GM19463 (cell line): Measurements from ENCODE around the gene TNFAIP8.

ENCODE experiments used
- ATAC-seq: cut with Tn5 transposase; IDR thresholded peaks from one replicate; pipeline ENCODE4 v1.9.1; 2021; ENCODE audit warnings: mild to moderate bottlenecking, moderate library complexity; ENCODE audit not compliant: unreplicated experiment

Gene TNFAIP8

DNA sequence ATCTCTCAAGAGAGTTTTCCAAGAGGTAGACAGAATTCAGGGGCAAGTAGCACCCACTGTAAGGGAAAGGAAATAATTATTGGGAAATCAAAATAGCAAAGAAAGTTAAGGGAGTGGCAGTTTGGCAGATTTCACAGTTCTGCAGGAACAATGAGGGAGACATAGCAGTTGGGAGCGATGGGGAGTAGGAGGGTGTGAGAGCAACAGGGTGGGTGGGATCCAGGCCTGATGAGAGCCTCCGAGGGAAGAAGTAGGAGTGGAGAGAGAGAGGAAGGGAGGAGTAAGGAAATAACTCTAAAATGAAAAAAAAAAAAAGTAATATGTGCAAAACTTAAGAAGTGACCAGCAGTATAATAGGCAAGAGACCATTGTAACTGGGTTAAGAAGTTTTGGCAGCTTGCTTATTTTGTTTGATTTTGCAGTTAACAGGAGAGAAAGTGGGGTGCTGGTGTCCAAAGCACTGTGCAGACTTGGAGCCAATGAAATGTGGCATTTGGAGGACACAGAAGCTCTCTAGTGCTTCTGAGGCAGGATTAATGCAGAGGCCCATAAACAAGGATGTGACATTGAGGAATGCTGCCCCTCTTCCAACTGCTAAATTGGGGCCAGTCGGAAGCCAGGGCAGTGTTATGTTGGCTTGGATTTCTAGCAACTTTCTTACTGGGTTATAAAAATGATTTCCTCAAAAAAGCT, 10.2 kb downstream of the TNFAIP8 start:
- no peak for ATAC-seq

DNA sequence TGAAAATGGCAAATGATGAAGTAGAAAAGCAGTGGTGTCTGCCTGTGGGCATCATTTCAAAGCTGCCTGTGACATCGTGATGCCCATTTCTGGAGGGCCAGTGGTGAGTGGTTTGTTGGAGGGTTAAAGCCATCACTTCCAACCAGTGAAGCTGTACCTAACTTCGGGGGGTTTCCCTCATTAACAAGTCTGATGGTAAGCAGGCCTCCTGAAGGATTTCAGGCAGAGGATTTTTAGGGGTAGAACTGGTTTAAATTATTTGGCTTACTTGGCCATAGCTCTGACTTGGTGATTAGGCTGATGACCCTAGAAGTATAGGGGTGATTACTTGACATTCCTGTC, 10.7 kb downstream of the TNFAIP8 start:
- peak; percentile 34 for ATAC-seq

GRCh38 chr5:119367502-119368237, 11.9 kb downstream of the TNFAIP8 start:
- ATAC-seq: peak; percentile 71

DNA sequence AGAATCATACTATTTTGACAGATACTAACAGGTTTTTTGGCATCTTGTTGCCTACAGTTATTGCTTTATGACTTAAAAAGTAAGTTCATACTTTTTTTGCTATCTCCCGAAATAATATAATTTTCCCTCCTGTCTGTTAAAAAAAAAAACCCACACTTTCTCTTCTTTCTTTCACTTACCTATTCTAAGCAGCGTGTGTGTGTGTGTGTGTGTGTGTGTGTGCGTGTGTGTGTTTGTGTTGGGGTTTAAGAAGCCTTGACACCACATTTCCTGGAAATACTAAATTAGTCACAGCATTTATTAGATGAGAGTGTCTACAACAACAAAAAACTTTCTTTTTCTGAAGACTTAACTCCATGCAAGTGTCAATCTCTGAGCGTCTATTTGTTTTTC, 12.4 kb downstream of the TNFAIP8 start:
- ATAC-seq: no peak

DNA sequence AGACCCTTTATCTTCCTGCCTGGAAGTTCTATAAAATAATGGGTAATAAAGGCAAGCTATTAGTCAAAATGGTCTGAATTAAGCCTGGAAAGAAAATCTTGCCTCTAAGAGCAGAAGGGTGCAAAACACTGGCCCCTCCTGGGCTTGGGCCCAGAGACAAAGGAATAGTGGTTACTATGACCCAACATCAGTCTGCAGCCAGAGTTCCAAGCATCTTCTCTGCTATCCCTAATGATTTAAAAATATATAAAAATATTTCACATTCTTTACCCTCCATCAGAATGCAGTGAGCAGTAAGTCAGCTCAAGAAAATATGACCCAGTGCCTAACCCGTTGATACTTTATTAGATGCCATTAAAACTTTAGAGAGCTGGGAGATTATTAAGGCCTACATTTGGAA, 14.7 kb downstream of the TNFAIP8 start:
- ATAC-seq: no peak

GRCh38 chr5:119371146-119371545, 15.3 kb downstream of the TNFAIP8 start:
- ATAC-seq: no peak

DNA sequence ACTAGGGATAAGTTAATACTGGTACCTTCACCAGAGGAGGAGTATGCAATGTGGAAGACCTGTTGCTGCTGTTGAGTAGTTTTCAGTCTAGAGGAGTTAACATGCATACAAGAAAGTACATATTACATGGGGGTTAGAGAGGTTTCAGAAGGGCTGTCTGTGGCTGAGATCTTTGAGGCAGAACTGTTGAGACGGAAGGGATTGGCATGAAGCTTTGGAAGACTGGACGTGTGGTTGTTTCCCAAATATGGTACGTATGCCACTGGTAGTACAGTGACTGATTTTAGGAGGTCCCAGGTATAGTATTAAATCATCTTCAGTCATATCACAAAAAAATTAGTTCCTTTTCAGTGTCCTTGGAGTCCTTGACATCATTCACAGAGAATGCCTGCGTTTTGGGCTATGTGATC, 17.6 kb downstream of the TNFAIP8 start:
- ATAC-seq: peak; percentile 76

DNA sequence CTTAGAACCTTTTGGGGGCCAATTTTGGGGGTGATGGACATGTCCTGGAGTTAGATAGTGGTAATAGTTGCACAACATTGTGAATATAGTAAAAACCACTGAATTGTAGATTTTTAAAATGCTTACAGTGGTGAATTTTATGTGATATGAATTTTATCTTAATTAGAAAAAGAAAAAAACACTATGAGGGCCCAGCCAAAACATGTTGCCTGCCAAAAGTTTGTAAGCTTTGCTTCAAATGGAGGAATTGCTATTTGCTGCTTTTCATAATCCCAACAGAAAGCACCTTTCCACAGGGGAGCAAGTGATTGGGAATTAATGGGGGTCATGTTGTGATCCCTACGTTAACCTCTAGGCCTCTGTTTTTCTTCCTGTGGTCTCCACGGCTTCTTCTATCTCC, 19.1 kb downstream of the TNFAIP8 start:
- ATAC-seq: no peak

DNA sequence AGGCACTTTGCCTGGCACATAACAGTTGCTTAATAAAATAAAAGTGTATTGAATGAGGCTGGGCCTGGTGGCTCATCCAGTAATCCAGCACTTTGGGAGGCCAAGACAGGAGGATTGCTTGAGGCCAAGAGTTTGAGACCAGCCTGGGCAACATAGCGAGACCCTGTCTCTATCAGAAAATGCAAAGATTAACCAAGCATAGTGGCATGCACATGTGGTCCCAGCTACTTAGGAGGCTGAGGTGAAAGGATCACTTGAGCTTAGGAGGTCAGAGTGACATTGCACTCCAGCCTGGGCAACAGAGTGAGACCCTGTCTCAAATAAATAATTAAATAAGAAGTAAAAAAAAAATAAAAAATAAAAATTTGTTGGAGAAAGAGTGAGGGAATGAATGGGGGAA, 21.2 kb downstream of the TNFAIP8 start:
- no peak for ATAC-seq

DNA sequence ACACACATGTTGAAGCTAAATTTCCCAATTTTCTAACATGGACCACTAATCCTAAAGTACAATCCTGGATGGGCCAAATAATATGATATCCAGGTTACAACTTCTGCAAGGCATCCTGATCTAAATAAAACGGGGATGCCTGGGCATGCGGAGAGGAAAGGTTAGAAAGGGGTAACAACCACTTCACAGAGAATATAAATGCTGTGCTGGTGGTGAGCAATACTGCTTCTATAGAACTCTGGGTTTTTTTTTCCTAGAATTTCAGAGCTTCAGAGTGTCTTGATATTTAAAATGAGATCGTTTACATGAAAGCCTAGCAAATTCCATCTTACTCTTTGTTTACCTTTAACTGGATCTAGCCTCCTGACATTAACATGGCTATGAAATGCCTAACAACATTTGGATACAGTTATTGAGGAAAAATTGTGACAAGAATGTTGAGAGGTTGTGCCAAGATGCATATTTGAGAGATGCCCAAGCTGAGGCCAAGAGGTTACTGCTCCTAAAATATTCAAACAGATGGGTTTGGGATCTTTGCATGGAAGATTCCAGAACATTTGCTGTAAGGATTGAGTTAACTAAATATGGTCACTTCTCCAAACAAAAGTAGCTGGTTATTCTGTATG, 22.4 kb downstream of the TNFAIP8 start:
- no peak for ATAC-seq

DNA sequence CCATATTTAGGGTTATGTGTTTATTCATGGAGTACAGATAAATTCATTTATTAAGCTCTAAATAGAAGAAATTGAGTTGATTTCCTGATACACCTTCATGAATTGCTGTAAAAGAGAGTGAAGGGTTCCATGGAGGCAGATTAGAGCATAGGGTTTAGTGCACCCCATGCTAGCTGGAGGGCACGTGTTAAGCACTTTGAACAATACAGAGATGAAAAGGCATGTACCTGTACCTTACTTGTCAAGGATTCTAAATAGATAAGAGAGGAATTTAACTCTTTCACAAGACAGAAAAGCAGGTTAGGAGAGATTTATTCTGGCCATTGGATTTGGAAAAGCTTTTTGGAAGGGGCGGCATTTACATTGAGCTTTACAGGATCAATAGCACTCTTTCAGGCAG, 23.3 kb downstream of the TNFAIP8 start:
- ATAC-seq: no peak

- no peak for ATAC-seq
Measured at GRCh38 chr5:119379942-119380547, 24.2 kb downstream of the TNFAIP8 start.

GRCh38 chr5:119382169-119382568, 26.4 kb downstream of the TNFAIP8 start:
- ATAC-seq: no peak

DNA sequence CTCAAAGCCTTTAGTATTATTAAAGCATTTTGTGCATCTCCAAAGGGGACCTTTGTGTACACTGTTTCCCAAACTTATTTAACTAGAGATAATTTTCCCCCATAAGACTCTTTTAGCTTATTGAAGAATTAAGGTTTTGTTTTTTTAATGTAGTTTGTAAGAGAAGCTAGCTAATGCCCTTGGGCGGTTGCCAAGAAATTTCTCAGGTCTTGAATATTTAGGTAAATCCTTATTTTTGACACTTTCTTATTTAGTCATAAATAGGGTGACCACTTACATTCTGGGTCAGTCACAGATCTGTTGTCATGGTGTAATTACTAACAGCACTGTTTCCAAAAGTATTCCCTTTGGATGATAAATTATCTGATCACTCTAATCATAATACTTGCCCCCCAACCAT, 27.2 kb downstream of the TNFAIP8 start:
- ATAC-seq: no peak

- peak; percentile 57 for ATAC-seq
Measured at GRCh38 chr5:119385136-119385535, 29.3 kb downstream of the TNFAIP8 start.

GRCh38 chr5:119385536-119386128, 29.8 kb downstream of the TNFAIP8 start:
- ATAC-seq: peak; percentile 32

GRCh38 chr5:119386596-119387344, 31.0 kb downstream of the TNFAIP8 start:
- ATAC-seq: no peak

DNA sequence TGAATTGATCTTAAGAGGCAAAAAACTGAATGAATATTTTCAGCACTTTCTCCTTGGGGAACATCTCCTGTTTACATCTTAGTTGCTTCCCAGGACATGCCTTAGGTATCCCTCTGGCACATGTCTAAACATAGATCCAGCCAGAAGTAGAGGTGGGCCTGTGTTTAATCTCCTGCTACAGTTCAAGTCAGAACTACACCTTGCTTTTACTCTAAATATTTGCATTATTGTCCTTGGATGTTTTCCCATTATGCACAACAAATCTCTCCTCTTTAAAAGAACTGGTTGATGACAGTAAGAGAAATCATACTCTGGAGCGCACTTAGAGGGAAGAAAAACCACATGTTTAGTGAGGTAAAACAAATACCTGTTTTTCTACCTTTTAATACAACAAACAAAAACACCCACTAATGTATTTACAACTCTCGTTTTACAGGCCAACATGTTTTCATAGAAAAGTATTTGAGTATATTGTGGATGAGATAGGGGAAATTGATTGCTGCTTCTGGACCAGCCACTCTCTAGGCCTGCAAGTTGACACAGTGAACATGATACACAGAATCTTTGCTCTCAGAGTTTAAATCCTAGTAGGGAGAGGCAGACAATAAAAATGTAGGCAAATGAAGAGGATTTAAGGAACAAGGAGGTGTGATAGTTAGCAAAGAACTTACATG, 32.3 kb downstream of the TNFAIP8 start:
- no peak for ATAC-seq

DNA sequence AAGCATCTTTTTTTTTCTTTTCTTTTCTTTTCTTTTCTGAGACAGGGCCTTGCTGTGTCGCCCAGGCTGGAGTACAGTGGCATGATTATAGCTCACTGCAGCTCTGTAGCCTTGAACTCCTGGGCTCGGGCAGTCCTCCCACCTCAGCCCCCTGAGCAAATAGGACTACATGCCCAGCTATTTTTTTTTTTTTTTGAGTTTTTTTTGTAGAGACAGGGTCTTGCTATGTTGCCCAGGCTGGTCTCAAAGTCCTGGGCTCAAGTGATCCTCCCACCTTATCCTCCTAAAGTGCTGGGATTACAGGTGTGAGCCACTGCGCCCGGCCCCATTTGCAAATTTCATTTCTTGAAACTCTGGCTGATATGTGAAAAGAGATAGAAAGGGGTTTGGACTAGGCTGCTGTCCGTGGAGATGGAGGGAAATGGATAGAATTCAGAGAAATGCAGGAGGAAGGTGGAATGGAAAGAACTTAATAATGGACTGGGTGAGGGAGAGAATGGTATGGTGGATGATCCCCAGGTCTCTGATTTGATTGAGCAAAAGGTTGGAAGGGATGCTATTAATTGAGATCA, 32.9 kb downstream of the TNFAIP8 start:
- no peak for ATAC-seq
